A673 (cell line): Measurements from ENCODE around the gene MARK3.

Experiments used
- EZH2 ChIP-seq: fragments of 200-600 bp; sonication (generic); IDR thresholded peaks from 2 replicates; pipeline ENCODE4 v1.6.1; 2017; ENCODE audit warnings: borderline replicate concordance, low read depth, mild to moderate bottlenecking, mixed read lengths, antibody characterized with exemption, low read length; ENCODE audit not compliant: poor library complexity, severe bottlenecking
- TF ChIP-seq, protein P1 (sequence below): fragments of 300-800, 200-600 bp; sonication (generic); conservative IDR thresholded peaks from 2 replicates; pipeline ENCODE4 v1.5.1; 2017; ENCODE audit warnings: low read depth, mild to moderate bottlenecking, antibody characterized with exemption, low read length, moderate library complexity, mixed read lengths

GRCh38 chr14:103398427-103399195 is 13.4 kb downstream of the MARK3 start:
- TF ChIP-seq, protein P1, sequence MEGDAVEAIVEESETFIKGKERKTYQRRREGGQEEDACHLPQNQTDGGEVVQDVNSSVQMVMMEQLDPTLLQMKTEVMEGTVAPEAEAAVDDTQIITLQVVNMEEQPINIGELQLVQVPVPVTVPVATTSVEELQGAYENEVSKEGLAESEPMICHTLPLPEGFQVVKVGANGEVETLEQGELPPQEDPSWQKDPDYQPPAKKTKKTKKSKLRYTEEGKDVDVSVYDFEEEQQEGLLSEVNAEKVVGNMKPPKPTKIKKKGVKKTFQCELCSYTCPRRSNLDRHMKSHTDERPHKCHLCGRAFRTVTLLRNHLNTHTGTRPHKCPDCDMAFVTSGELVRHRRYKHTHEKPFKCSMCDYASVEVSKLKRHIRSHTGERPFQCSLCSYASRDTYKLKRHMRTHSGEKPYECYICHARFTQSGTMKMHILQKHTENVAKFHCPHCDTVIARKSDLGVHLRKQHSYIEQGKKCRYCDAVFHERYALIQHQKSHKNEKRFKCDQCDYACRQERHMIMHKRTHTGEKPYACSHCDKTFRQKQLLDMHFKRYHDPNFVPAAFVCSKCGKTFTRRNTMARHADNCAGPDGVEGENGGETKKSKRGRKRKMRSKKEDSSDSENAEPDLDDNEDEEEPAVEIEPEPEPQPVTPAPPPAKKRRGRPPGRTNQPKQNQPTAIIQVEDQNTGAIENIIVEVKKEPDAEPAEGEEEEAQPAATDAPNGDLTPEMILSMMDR, result no peak
- TF ChIP-seq EZH2, result no peak
